Karpas-422 (cell line): ENCODE measurements around the gene MPP4. TPM values are rescaled to one million over a fixed set of nuclear protein-coding genes. Genes with fewer than 3 reads are reported as not detected.

Source experiments
- DNase-seq: peaks from one replicate; pipeline ENCODE4 v3.0.0-alpha.2; 2015
- H2AFZ ChIP-seq: fragments of 200-600 bp; sonication (generic); 2 replicates; pipeline ENCODE4 v1.6.1; 2014; ENCODE audit warnings: antibody characterized with exemption, low read length, mixed read lengths
- H3K27ac ChIP-seq: fragments of 200-600 bp; sonication (generic); 2 replicates; pipeline ENCODE4 v1.5.1; 2014; ENCODE audit warnings: mild to moderate bottlenecking, low read length, moderate library complexity
- H3K27me3 ChIP-seq: fragments of 200-600 bp; sonication (generic); 2 replicates; pipeline ENCODE4 v1.6.1; 2014; ENCODE audit warnings: low read length, mixed read lengths
- H3K36me3 ChIP-seq: fragments of 200-600 bp; sonication (generic); 2 replicates; pipeline ENCODE4 v1.6.1; 2014; ENCODE audit warnings: low read length, mixed read lengths; ENCODE audit not compliant: insufficient read depth
- H3K4me1 ChIP-seq: fragments of 200-600 bp; sonication (generic); 2 replicates; pipeline ENCODE4 v1.6.1; 2014; ENCODE audit warnings: mild to moderate bottlenecking, low read length, mixed read lengths
- H3K4me2 ChIP-seq: fragments of 200-600 bp; sonication (generic); 2 replicates; pipeline ENCODE4 v1.6.1; 2014; ENCODE audit warnings: low read length, low read depth, mild to moderate bottlenecking; ENCODE audit not compliant: poor library complexity, severe bottlenecking
- H3K4me3 ChIP-seq: fragments of 200-600 bp; sonication (generic); 2 replicates; pipeline ENCODE4 v1.5.1; 2014; ENCODE audit warnings: mild to moderate bottlenecking, antibody characterized with exemption, low read length, mixed read lengths
- H3K79me2 ChIP-seq: fragments of 200-600 bp; sonication (generic); 2 replicates; pipeline ENCODE4 v1.6.1; 2014; ENCODE audit warnings: mild to moderate bottlenecking, low read length, mixed read lengths
- H3K9ac ChIP-seq: fragments of 200-600 bp; sonication (generic); 2 replicates; pipeline ENCODE4 v1.6.0; 2014; ENCODE audit warnings: low read length
- H3K9me2 ChIP-seq: fragments of 200-600 bp; sonication (generic), shearing (Covaris generic); replicated peaks from 2 replicates; pipeline ENCODE4 v1.6.0; 2014; ENCODE audit warnings: mild to moderate bottlenecking, low read length, moderate library complexity; ENCODE audit not compliant: insufficient read depth
- H3K9me3 ChIP-seq: fragments of 300-700, 200-600 bp; sonication (generic); 2 replicates; pipeline ENCODE4 v1.6.1; 2014; ENCODE audit warnings: low read length, mixed read lengths
- H4K20me1 ChIP-seq: fragments of 200-600 bp; sonication (generic); 2 replicates; pipeline ENCODE4 v1.6.1; 2014; ENCODE audit warnings: mild to moderate bottlenecking, antibody characterized with exemption, low read length, low read depth; ENCODE audit not compliant: insufficient read depth
- total RNA-seq: library from RNA; depleted of rRNA; stranded (reverse); fragments of >200 nt; shearing (Covaris generic); gene quantifications from 2 replicates; pipeline ENCODE4 v1.2.3, GENCODE V29; 2014; ENCODE audit warnings: low replicate concordance

MPP4 gene
- total RNA-seq, 1 experiment from 2014 or later = 0.45 TPM

- Histone ChIP-seq H3K4me3 (no peak overlapping the region), H3K9ac (no peak overlapping the region), H3K36me3 (no peaks in the 10 kb centered on the region), H3K79me2 (no peaks in the 10 kb centered on the region), H3K9me2 (no peaks in the 10 kb centered on the region), H3K27ac (no peak overlapping the region), H3K4me1 (no peaks in the 10 kb centered on the region), H3K4me2 (no peak overlapping the region), H3K9me3 (no peaks in the 10 kb centered on the region), H2AFZ (no peak overlapping the region), H4K20me1 (no peaks in the 10 kb centered on the region), H3K27me3 (no peaks in the 10 kb centered on the region)
- no peak for DNase-seq
Observed at GRCh38 chr2:201649442-201649841, 49.0 kb downstream of the MPP4 start.

- no peak for DNase-seq
- H3K4me3 ChIP-seq = no peak overlapping the region
- no peaks in the 10 kb centered on the region for H4K20me1 ChIP-seq
- H3K27me3 ChIP-seq = no peaks in the 10 kb centered on the region
- H3K79me2 ChIP-seq = no peaks in the 10 kb centered on the region
- H3K4me1 ChIP-seq = peaks cover 7% of the 10 kb centered on the region
- no peak overlapping the region for H3K4me2 ChIP-seq
- H3K9me2 ChIP-seq = no peaks in the 10 kb centered on the region
- H3K9me3 ChIP-seq = no peaks in the 10 kb centered on the region
- no peak overlapping the region for H3K27ac ChIP-seq
- H2AFZ ChIP-seq = no peak overlapping the region
- H3K9ac ChIP-seq = no peak overlapping the region
- no peaks in the 10 kb centered on the region for H3K36me3 ChIP-seq
Observed at GRCh38 chr2:201647431-201647830, 51.0 kb downstream of the MPP4 start.

- no peak overlapping the region for H2AFZ ChIP-seq
Observed at GRCh38 chr2:201644001-201644400, 54.4 kb downstream of the MPP4 start.

GRCh38 chr2:201643216-201643890, 55.1 kb downstream of the MPP4 start, which contains the start of gene TMEM237:
TSS of gene TMEM237 (minus strand) at chr2:201643503. CDS start at chr2:201643400, 103 bp downstream.
- Histone ChIP-seq H4K20me1 (no peaks in the 10 kb centered on the region), H3K9ac (peak within 1 kb of the TSS; percentile 94), H3K9me2 (no peaks in the 10 kb centered on the region), H3K9me3 (no peaks in the 10 kb centered on the region), H3K27ac (peak within 1 kb of the TSS; percentile 71), H3K79me2 (peaks cover 30% of the 10 kb centered on the region), H3K27me3 (no peaks in the 10 kb centered on the region), H3K4me3 (peak within 1 kb of the TSS; percentile 84), H3K4me1 (peaks cover 16% of the 10 kb centered on the region), H2AFZ (peak within 1 kb of the TSS; percentile 73), H3K4me2 (peak within 1 kb of the TSS; percentile 90), H3K36me3 (peaks cover 4% of the 10 kb centered on the region; the same call in 1 of the 2 replicates)
- DNase-seq = peak; percentile 75

More at GRCh38 chr2:201644001-201644400, 54.4 kb downstream of the MPP4 start:
- H3K9me2 ChIP-seq = no peaks in the 10 kb centered on the region
- H3K9ac ChIP-seq = peak overlapping the region; percentile 94; the same call in 1 of the 2 replicates
- H3K4me1 ChIP-seq = peaks cover 16% of the 10 kb centered on the region
- H3K27me3 ChIP-seq = no peaks in the 10 kb centered on the region
- H3K79me2 ChIP-seq = peaks cover 30% of the 10 kb centered on the region
- no peak overlapping the region for H3K27ac ChIP-seq
- peak overlapping the region; percentile 90 for H3K4me2 ChIP-seq
- no peaks in the 10 kb centered on the region for H3K9me3 ChIP-seq
- H4K20me1 ChIP-seq = no peaks in the 10 kb centered on the region
- DNase-seq = no peak
- H3K4me3 ChIP-seq = no peak overlapping the region
- no peaks in the 10 kb centered on the region for H3K36me3 ChIP-seq

- H2AFZ ChIP-seq = peak overlapping the region; percentile 73
- peak overlapping the region; percentile 94 for H3K9ac ChIP-seq
- peak overlapping the region; percentile 90 for H3K4me2 ChIP-seq
- peak overlapping the region; percentile 71 for H3K27ac ChIP-seq
- no peaks in the 10 kb centered on the region for H4K20me1 ChIP-seq
- H3K4me1 ChIP-seq = peaks cover 16% of the 10 kb centered on the region
- peak overlapping the region; percentile 84 for H3K4me3 ChIP-seq
- no peaks in the 10 kb centered on the region for H3K9me2 ChIP-seq
- peak; percentile 94 for DNase-seq
- H3K27me3 ChIP-seq = no peaks in the 10 kb centered on the region
- peaks cover 10% of the 10 kb centered on the region; the same call in 1 of the 2 replicates for H3K36me3 ChIP-seq
- H3K9me3 ChIP-seq = no peaks in the 10 kb centered on the region
- peaks cover 30% of the 10 kb centered on the region for H3K79me2 ChIP-seq
Observed at GRCh38 chr2:201642579-201643215, 55.7 kb downstream of the MPP4 start.

GRCh38 chr2:201642086-201642578, 56.3 kb downstream of the MPP4 start:
- Histone ChIP-seq H4K20me1 (no peaks in the 10 kb centered on the region), H3K4me2 (peak overlapping the region; percentile 90), H3K9me3 (no peaks in the 10 kb centered on the region), H3K9me2 (no peaks in the 10 kb centered on the region), H3K36me3 (peaks cover 10% of the 10 kb centered on the region; the same call in 1 of the 2 replicates), H3K4me1 (peaks cover 16% of the 10 kb centered on the region), H3K9ac (peak overlapping the region; percentile 94), H2AFZ (peak overlapping the region; percentile 73), H3K27ac (peak overlapping the region; percentile 71), H3K79me2 (peaks cover 30% of the 10 kb centered on the region), H3K4me3 (peak overlapping the region; percentile 84), H3K27me3 (no peaks in the 10 kb centered on the region)
- DNase-seq = peak; percentile 51

GRCh38 chr2:201639205-201639604, 59.2 kb downstream of the MPP4 start:
- H3K27me3 ChIP-seq = no peaks in the 10 kb centered on the region
- H3K4me1 ChIP-seq = peaks cover 16% of the 10 kb centered on the region
- H3K27ac ChIP-seq = no peak overlapping the region
- no peaks in the 10 kb centered on the region for H3K9me2 ChIP-seq
- H3K9ac ChIP-seq = no peak overlapping the region
- no peak overlapping the region for H3K4me3 ChIP-seq
- no peaks in the 10 kb centered on the region for H3K9me3 ChIP-seq
- no peak overlapping the region for H2AFZ ChIP-seq
- peaks cover 30% of the 10 kb centered on the region for H3K79me2 ChIP-seq
- DNase-seq = no peak
- peaks cover 16% of the 10 kb centered on the region; the same call in 1 of the 2 replicates for H3K36me3 ChIP-seq
- no peaks in the 10 kb centered on the region for H4K20me1 ChIP-seq
- no peak overlapping the region for H3K4me2 ChIP-seq

- H3K36me3 ChIP-seq = peaks cover 25% of the 10 kb centered on the region; the same call in 1 of the 2 replicates
- H3K27ac ChIP-seq = no peak overlapping the region
- H2AFZ ChIP-seq = no peak overlapping the region
- DNase-seq = no peak
- H3K79me2 ChIP-seq = peaks cover 30% of the 10 kb centered on the region
- H3K4me1 ChIP-seq = peaks cover 10% of the 10 kb centered on the region
- no peaks in the 10 kb centered on the region for H3K9me3 ChIP-seq
- H3K9me2 ChIP-seq = no peaks in the 10 kb centered on the region
- H3K27me3 ChIP-seq = no peaks in the 10 kb centered on the region
- H3K9ac ChIP-seq = no peak overlapping the region
- H4K20me1 ChIP-seq = no peaks in the 10 kb centered on the region
- H3K4me2 ChIP-seq = no peak overlapping the region
- no peak overlapping the region for H3K4me3 ChIP-seq
Observed at GRCh38 chr2:201638326-201638725, 60.1 kb downstream of the MPP4 start.
